KMS-11 (cell line): ENCODE results near the gene SEBOX.

Source experiments
- H2AFZ ChIP-seq: fragments of 200-600 bp; sonication (generic); 2 replicates; pipeline ENCODE4 v1.6.1; 2016; ENCODE audit warnings: antibody characterized with exemption, mixed run types, low read depth
- H3K27ac ChIP-seq: fragments of 200-600 bp; sonication (generic); 2 replicates; pipeline ENCODE4 v1.6.1; 2016; ENCODE audit warnings: mild to moderate bottlenecking, mixed run types
- H3K27me3 ChIP-seq: fragments of 200-600 bp; sonication (generic); 2 replicates; pipeline ENCODE4 v1.6.1; 2017; ENCODE audit warnings: mild to moderate bottlenecking, low read depth, mixed run types, moderate library complexity; ENCODE audit not compliant: insufficient read depth
- H3K36me3 ChIP-seq: fragments of 200-600 bp; sonication (generic); 2 replicates; pipeline ENCODE4 v1.6.1; 2017; ENCODE audit warnings: mild to moderate bottlenecking, mixed run types; ENCODE audit not compliant: insufficient read depth
- H3K4me1 ChIP-seq: fragments of 200-600 bp; sonication (generic); 2 replicates; pipeline ENCODE4 v1.6.1; 2016; ENCODE audit warnings: mild to moderate bottlenecking, low read depth, mixed run types; ENCODE audit not compliant: poor library complexity, severe bottlenecking
- H3K4me2 ChIP-seq: fragments of 200-600 bp; sonication (generic); 2 replicates; pipeline ENCODE4 v1.7.0; 2016; ENCODE audit warnings: mild to moderate bottlenecking, mixed run types
- H3K4me3 ChIP-seq: fragments of 200-600 bp; sonication (generic); IDR thresholded peaks from 2 replicates; pipeline ENCODE4 v1.6.1; 2017; ENCODE audit warnings: low read depth, low read length, mixed read lengths; ENCODE audit not compliant: insufficient read depth
- H3K79me2 ChIP-seq: fragments of 200-600 bp; sonication (generic); 2 replicates; pipeline ENCODE4 v1.6.1; 2016; ENCODE audit warnings: low read depth, mixed run types; ENCODE audit not compliant: insufficient read depth
- H3K9ac ChIP-seq: fragments of 200-600 bp; sonication (generic); 2 replicates; pipeline ENCODE4 v1.6.1; 2016; ENCODE audit warnings: mild to moderate bottlenecking, mixed run types
- H4K20me1 ChIP-seq: fragments of 200-600 bp; sonication (generic); 2 replicates; pipeline ENCODE4 v1.6.1; 2016; ENCODE audit warnings: mild to moderate bottlenecking, mixed run types; ENCODE audit not compliant: insufficient read depth
- TF ChIP-seq, protein P1 (sequence below): fragments of 200-600 bp; sonication (generic); conservative IDR thresholded peaks from 2 replicates; pipeline ENCODE4 v1.6.1; 2017; ENCODE audit warnings: low read depth, mild to moderate bottlenecking, antibody characterized with exemption, low read length, moderate library complexity, mixed read lengths

SEBOX gene

DNA sequence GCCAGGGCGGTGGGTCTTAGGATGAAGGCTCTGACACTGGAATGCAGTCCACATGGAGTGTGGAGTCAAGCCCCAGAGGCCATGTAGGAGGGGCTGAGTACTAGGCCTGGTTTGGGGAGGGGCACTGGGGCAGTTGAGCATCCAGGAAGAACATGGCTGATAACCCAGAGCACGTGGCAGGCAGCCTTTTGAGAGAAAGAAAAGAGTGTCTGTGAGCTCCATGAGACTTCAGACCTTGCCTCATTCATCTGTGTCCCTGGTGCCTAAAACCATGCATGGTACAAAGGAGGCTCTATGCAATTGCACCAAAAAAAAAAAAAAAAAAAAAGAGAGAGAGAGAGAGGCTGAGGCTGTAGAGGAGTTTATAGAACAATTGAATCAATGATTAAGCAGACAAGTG, 26.4 kb upstream of the SEBOX start:
- Histone ChIP-seq H3K36me3 (no peaks in the 10 kb centered on the region), H3K9ac (no peak overlapping the region), H3K27ac (no peak overlapping the region), H4K20me1 (no peaks in the 10 kb centered on the region), H3K27me3 (no peaks in the 10 kb centered on the region), H3K79me2 (no peaks in the 10 kb centered on the region), H2AFZ (no peak overlapping the region), H3K4me1 (no peaks in the 10 kb centered on the region), H3K4me2 (no peak overlapping the region), H3K4me3 (no peak overlapping the region)
- TF ChIP-seq, protein P1, sequence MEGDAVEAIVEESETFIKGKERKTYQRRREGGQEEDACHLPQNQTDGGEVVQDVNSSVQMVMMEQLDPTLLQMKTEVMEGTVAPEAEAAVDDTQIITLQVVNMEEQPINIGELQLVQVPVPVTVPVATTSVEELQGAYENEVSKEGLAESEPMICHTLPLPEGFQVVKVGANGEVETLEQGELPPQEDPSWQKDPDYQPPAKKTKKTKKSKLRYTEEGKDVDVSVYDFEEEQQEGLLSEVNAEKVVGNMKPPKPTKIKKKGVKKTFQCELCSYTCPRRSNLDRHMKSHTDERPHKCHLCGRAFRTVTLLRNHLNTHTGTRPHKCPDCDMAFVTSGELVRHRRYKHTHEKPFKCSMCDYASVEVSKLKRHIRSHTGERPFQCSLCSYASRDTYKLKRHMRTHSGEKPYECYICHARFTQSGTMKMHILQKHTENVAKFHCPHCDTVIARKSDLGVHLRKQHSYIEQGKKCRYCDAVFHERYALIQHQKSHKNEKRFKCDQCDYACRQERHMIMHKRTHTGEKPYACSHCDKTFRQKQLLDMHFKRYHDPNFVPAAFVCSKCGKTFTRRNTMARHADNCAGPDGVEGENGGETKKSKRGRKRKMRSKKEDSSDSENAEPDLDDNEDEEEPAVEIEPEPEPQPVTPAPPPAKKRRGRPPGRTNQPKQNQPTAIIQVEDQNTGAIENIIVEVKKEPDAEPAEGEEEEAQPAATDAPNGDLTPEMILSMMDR: no peak

- Histone ChIP-seq H3K36me3 (no peaks in the 10 kb centered on the region), H3K9ac (no peak overlapping the region), H3K4me3 (no peak overlapping the region), H3K4me1 (no peaks in the 10 kb centered on the region), H4K20me1 (no peaks in the 10 kb centered on the region), H3K4me2 (no peak overlapping the region), H3K27ac (no peak overlapping the region), H2AFZ (no peak overlapping the region), H3K27me3 (no peaks in the 10 kb centered on the region), H3K79me2 (no peaks in the 10 kb centered on the region)
- TF ChIP-seq, protein P1: no peak
Observed at GRCh38 chr17:28390984-28391383, 26.0 kb upstream of the SEBOX start.

DNA sequence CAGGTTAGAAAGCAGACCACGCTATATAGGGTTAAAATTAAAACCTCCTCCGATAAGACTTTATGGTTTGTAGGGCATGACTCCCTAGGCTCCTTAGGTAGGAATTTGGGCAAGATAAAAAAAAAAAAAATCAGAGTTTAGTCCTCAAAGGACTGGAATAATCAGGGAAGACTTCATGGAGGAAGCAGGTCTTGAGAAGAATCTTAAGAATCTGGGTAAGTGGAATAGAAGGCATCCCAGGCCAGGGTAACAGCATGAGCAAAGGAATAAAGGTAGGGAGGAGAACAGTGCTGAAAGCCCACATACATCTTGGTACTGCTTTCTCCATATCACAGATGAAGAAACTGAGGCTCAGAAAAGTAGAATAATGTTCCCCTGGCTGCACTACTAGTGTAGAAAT, 25.6 kb upstream of the SEBOX start:
- H3K36me3 ChIP-seq: no peaks in the 10 kb centered on the region
- no peak overlapping the region for H2AFZ ChIP-seq

GRCh38 chr17:28390141-28390540, 25.1 kb upstream of the SEBOX start:
- H3K4me1 ChIP-seq: no peaks in the 10 kb centered on the region
- no peak overlapping the region for H2AFZ ChIP-seq
- H3K79me2 ChIP-seq: no peaks in the 10 kb centered on the region
- H3K27ac ChIP-seq: no peak overlapping the region
- TF ChIP-seq, protein P1: no peak
- no peaks in the 10 kb centered on the region for H3K36me3 ChIP-seq
- no peak overlapping the region for H3K4me3 ChIP-seq
- no peak overlapping the region for H3K4me2 ChIP-seq
- no peaks in the 10 kb centered on the region for H4K20me1 ChIP-seq
- H3K27me3 ChIP-seq: no peaks in the 10 kb centered on the region
- H3K9ac ChIP-seq: no peak overlapping the region

More for the DNA sequence above, 25.6 kb upstream of the SEBOX start:
- H3K27me3 ChIP-seq: no peaks in the 10 kb centered on the region
- H3K79me2 ChIP-seq: no peaks in the 10 kb centered on the region
- no peak overlapping the region for H3K4me2 ChIP-seq
- H3K4me3 ChIP-seq: no peak overlapping the region
- no peaks in the 10 kb centered on the region for H4K20me1 ChIP-seq
- H3K27ac ChIP-seq: no peak overlapping the region
- no peaks in the 10 kb centered on the region for H3K4me1 ChIP-seq
- TF ChIP-seq, protein P1: no peak
- H3K9ac ChIP-seq: no peak overlapping the region

GRCh38 chr17:28388106-28388505, 23.1 kb upstream of the SEBOX start:
- Histone ChIP-seq H3K27me3 (no peaks in the 10 kb centered on the region), H3K79me2 (no peaks in the 10 kb centered on the region), H2AFZ (no peak overlapping the region), H3K4me2 (no peak overlapping the region), H3K4me3 (no peak overlapping the region), H3K36me3 (no peaks in the 10 kb centered on the region), H3K27ac (no peak overlapping the region), H3K4me1 (no peaks in the 10 kb centered on the region), H4K20me1 (no peaks in the 10 kb centered on the region), H3K9ac (no peak overlapping the region)
- TF ChIP-seq, protein P1: no peak
